HuH-7 (cell line): ENCODE data around the gene IHH.

ENCODE experiments used
- DNase-seq: peaks from one replicate; pipeline ENCODE4 v3.0.0; 2011; ENCODE audit warnings: low spot score

The IHH gene

GRCh38 chr2:219060821-219061791, at the start of gene IHH:
TSS of gene IHH (minus strand) at chr2:219060921. CDS start at chr2:219060467, 454 bp downstream.
- peak; percentile 79 for DNase-seq

GRCh38 chr2:219109471-219109870, 48.8 kb upstream of the IHH start:
- DNase-seq: no peak

DNA sequence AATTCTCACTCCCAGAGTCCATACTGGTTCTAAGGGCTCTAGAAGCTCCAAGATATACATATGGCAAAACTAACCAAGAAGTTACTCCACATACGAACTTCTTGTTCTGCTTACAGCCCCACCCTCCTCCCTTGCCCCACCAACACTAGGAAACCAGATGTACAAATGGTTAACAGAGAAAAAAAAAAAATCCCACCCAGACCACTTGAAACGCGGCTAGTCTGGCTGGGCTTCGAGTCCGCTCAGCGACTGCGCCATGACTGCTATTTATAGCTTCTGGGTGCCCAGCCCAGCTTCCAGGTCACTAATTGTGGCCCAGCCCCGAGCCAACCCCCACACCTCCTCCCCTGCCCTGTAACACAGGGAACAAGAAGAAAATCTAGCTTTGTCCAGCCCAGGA, 47.0 kb upstream of the IHH start:
- no peak for DNase-seq

- DNase-seq: no peak
These were observed 45.5 kb upstream of the IHH start for GRCh38 chr2:219106251-219106650.

DNA sequence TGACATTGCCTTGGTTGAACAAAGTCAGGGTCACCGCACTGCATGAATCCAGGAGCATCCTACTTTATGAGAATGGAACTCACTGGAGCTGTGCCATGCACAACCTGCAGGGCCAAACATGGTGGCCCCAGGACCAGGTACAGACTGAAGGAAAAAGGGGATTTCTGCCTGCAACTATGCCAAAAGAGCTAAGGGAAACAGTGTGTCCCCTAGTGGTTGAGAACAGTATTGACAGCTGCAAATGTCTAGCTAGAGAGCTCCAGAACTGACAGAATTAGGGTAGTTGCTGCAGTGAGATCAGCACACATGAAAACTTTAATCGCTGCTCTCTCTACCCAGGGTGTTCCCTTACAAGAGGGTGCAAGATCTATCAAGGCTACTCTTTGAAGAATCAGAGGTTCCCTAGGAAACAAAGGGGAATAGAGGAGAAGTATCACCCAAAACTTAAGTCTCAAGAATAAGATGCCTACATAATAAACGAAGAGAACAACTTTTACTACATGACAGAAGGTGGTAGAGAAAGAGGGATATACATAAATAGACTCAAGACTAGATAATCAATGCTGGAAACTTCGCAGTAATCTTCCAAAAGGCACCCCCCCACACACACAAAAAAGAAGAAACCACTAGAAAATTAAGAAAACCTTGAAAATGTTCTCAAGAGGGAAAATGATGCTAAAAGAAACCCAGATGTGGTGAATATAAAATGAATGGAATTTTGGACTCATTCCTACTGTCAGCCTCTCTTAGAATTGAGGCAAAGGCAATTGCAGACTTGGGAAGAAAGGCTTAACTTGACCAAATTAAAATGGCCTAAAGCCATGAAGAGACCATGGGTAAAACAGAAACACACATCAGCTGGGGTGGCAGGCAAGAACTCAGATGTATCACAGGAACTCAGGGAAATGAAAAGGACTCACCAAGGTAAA, 43.6 kb upstream of the IHH start:
- no peak for DNase-seq

DNA sequence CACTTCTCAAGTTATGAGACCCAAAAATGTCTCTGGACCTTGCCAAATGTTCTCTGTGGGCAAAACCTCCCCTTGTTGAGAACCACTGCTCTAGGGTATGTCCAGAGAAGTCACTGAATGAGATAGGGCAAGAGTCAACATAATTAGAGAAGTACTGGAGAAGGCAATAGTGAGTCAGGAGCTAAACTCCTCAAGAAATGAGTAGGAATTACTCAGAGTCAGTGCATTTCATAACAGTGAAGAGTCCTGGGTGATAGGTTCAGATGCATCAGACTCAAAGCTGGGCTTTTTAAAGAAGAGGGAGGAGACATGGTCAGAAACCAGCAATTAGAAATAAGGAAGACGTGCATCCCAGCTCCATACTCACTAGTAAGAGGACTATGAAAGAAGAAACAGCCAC, 38.6 kb upstream of the IHH start:
- no peak for DNase-seq

- no peak for DNase-seq
These were observed 34.8 kb upstream of the IHH start for GRCh38 chr2:219095406-219095935.

- no peak for DNase-seq
These were observed 33.5 kb upstream of the IHH start for GRCh38 chr2:219094171-219094570.

DNA sequence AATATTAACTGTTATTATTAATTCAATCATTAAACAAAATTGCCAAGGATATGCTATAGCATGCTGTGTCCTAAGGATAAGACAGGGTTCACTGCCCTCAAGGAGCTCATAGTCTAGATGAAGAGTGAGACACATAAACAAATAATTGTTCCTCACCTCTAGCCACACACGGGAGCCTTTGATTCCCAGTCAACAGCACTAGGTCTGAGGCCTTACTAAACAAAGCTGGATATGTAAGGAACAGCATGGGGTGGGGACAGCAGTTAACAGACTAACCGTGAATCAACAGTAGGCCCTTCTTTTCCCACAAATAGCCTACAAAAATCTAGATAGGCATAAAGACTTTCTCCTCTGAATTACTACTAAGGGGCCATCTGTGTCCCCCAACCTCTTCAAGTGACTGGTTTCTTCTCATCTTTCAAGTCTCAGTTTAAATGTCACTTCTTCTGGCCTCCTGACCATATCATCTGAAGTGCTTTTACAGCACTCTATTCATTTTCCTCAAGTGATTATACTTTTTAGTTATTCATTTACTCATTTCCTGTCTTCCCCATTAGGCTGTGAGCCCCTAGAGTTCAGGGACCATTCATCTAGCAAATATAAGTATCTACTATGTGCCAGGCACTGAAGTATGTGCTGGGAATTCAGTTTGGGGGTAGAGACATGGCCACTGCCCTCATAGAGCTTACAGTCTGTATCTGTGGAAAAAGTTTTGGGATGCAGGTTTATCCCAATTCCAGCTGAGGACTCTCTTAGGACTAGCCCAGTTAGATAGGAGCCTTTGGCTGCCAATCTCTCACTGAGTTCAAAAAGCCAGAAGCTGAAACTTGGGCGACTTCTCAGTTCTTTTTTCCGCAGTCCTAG, 29.9 kb upstream of the IHH start:
- DNase-seq: no peak

DNA sequence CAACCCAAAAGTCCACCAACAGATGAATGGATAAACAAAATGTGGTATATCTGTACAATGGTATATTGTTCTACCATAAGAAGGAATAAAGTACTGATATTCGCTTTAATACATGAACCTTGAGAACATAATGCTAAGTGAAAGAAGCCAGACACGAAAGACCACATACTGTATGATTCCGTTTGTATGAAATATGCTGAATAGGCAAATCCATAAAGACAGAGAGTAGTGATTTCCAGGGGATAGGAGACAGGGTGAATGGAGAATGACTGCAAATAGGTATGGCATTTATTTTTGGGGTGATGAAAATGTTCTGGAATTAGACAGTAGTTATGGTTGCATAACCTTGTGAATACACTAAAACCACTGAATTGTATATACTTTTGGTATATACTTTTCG, 28.6 kb upstream of the IHH start:
- no peak for DNase-seq

DNA sequence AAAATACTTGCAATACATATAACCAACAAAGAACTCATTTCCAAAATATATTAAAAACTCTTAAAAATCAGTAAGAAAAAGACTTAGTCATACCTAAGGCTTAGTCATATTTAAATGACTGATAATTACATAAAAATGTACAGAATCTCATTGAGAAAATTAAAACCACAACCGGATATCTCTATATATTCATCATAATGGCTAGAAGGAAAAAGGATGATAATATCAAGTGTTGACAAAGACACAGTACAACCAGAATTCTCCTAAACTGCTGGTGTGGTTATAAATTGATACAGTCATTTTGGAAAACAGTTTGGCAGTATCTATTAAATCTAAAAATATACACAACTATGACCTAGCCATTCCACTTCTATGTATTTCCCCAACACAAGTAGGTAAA, 27.1 kb upstream of the IHH start:
- no peak for DNase-seq

GRCh38 chr2:219087361-219087760, 26.6 kb upstream of the IHH start:
- DNase-seq: no peak

GRCh38 chr2:219086196-219086595, 25.5 kb upstream of the IHH start:
- DNase-seq: no peak

GRCh38 chr2:219084791-219085190, 24.1 kb upstream of the IHH start:
- DNase-seq: no peak

DNA sequence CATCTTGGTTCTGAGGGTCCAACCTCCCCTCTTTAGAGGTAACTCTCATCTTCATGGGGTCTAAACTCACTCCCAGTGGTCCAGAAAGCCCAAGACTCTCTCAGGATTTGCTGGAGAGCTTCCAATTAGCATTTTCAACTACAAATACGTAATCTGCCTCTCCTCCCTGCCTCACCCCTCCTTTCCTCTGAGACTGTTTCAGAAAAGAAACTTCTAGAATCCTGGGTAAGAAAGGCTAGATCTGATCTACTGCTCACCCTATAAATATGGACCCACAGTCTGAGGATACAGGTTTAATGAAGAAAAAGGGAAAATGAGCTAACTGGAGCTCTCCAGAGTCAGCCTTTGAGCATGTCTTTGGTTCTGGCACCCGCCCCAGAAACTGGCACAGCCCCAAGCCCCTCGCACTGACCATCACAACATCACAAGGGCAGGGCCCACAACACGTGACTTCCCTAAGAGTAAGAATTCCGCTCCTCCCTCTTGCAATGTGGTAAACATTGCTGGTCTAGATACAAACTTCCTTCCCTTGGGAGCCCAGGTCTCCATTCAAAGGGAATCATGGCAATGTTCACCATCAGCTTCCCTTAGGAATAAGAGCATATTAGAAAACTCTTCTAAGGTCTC, 21.7 kb upstream of the IHH start:
- DNase-seq: no peak

DNA sequence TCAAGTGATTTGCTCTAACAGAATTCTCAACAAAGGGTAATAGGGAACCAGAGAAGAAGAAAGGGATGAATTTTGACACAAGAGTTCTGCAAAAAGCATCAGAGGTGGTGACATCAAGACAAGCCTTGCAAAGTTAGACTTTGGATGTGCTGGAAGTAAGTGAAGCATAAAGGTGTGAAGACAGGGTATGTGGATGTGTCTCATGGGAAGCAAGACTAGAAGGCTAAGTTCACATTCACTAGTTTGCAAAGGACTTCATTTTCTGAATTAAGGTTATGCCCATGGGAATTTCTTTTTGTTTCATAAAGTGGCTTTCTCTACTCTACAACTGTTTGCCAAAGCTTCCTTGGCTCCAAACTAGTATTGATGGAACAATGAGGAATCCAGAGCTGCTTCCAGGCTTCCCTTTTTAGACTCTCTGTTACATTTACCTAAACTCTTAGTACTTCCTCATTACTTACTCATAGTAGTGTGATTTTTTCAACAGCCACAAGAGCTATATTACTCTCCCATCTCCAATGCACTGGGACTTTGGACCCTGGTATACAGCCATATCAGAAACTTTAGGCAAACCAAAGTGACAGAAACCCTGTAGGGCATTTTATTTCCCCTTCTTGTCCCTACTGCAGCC, 21.1 kb upstream of the IHH start:
- no peak for DNase-seq

DNA sequence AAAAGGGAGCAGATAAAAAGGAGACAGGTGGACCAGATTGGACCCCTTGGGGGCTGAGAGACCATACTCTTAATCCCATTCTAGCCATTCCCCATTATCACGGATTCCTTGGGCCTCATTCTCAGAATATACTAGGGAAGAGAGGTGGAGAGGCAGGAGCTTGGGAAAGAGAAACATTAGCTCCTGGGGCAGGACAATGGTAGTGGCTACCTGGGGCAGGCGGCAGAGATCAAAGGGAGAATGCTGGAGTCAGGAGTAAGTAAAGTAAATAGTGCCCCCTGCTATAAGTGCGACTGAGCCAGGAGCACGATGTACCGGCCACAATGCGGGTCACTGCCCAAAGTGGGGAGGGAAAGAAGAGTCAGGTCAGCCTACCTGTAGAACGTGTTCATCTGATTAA, 20.4 kb upstream of the IHH start:
- DNase-seq: no peak

- no peak for DNase-seq
These were observed 18.7 kb upstream of the IHH start for GRCh38 chr2:219079417-219079816.

- DNase-seq: no peak
These were observed 18.2 kb upstream of the IHH start for GRCh38 chr2:219078951-219079350.

GRCh38 chr2:219078126-219078525, 17.4 kb upstream of the IHH start:
- no peak for DNase-seq

- no peak for DNase-seq
These were observed 15.5 kb upstream of the IHH start for GRCh38 chr2:219076253-219076652.
